ENCODE results near the gene PMVK.
A peak's percentile ranks its signal among the peaks of the same experiment; 100 is the strongest.

The PMVK gene

DNA sequence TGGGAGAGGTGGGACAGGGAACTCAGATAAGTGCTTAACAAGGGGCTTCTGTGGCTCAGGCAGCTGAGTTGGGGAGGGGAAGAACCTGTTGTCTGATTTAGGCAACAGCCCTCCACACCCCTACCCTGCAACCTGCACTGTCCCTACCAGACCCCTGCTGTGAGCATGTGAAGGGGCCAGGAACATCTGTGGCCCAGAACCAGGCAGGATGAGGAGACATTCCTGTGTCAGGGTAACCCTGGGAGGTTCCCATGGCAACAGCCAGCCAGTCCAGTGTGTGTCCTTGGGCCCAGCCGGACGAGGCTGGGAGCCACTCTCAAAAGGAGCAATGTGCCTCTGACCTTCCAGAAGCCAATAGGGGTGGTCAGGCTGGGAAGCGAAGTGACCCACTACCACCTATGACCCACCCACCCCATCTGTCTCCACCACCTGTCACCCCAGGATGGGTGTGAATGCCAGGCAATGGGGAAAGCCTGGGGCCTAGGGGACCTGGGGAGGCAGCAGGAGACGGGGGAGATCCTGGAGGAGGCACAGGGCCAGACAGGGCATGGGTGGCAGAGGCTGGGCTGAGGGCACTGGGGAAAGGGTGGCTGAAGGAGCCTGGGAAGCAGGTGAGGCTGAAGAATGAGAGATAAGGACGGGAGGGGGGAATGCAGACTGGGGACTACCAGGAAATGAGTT, 5.0 kb upstream of the PMVK start:
- Histone ChIP-seq H3K9ac (ENCODE audit: low read length) (no peak overlapping the region), H3K36me3 (ENCODE audit: control insufficient read depth, insufficient read depth, low read length) (peaks cover 4% of the 10 kb centered on the region), H3K27me3 (ENCODE audit: control insufficient read depth, insufficient read depth, low read length) (no peaks in the 10 kb centered on the region), H3K4me3 (ENCODE audit: low read length) (no peak overlapping the region), H3K4me1 (ENCODE audit: control insufficient read depth, insufficient read depth, low read length) (peaks cover 10% of the 10 kb centered on the region), H3K27ac (ENCODE audit: low read depth, low read length) (no peak overlapping the region)

DNA sequence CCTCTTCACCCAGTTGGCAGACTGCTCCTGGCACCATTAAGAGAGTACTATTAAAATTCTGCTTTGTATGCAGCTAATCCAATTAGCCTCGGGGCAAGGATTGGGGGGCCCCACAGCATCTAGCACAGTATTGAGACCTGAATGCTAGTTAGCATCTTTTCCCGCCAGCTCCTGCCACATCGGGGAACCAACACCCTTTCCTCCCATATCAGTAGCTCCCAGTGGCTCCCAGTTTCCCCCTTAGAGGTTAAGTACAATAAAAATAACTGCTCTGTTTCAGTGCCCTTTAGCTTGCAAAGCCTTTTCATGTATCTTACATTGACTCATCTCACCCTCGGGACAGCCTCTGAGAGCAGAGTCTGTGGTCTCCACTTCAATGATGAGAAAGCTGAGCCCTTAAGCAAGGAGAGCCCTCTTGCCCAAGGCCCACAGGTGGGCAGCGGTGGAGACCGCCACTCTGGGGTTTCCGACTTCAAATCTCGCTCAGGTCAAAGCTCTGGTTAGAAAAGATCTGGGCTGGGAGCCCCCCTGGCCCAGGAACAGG, 4.2 kb upstream of the PMVK start:
- H3K27me3 ChIP-seq (ENCODE audit: control insufficient read depth, insufficient read depth, low read length): no peaks in the 10 kb centered on the region
- no peak overlapping the region for H3K27ac ChIP-seq (ENCODE audit: low read depth, low read length)
- peaks cover 10% of the 10 kb centered on the region for H3K4me1 ChIP-seq (ENCODE audit: control insufficient read depth, insufficient read depth, low read length)
- H3K4me3 ChIP-seq (ENCODE audit: low read length): no peak overlapping the region
- H3K36me3 ChIP-seq (ENCODE audit: control insufficient read depth, insufficient read depth, low read length): no peaks in the 10 kb centered on the region
- H3K9ac ChIP-seq (ENCODE audit: low read length): no peak overlapping the region

DNA sequence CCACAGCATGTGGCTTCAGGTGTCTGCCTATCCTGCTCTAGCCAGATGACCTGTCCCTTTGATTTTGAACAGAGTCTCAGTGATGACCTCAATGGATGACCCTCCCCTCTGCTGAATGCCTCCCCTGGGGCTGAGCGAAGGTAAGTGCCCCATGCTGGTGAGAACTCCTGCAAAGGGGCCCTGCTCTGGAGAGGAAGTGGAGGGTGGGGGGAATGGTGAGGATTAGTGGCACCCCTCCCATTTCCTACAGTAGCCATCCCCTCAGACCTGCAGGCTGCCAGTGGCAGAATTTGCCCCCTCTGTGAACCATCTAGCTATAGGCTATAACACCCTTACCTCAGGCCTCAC, 3.7 kb upstream of the PMVK start:
- Histone ChIP-seq H3K4me1 (ENCODE audit: control insufficient read depth, insufficient read depth, low read length) (peaks cover 13% of the 10 kb centered on the region), H3K36me3 (ENCODE audit: control insufficient read depth, insufficient read depth, low read length) (no peaks in the 10 kb centered on the region), H3K27me3 (ENCODE audit: control insufficient read depth, insufficient read depth, low read length) (no peaks in the 10 kb centered on the region), H3K27ac (ENCODE audit: low read depth, low read length) (peak overlapping the region; percentile 40), H3K9ac (ENCODE audit: low read length) (no peak overlapping the region), H3K4me3 (ENCODE audit: low read length) (no peak overlapping the region)

DNA sequence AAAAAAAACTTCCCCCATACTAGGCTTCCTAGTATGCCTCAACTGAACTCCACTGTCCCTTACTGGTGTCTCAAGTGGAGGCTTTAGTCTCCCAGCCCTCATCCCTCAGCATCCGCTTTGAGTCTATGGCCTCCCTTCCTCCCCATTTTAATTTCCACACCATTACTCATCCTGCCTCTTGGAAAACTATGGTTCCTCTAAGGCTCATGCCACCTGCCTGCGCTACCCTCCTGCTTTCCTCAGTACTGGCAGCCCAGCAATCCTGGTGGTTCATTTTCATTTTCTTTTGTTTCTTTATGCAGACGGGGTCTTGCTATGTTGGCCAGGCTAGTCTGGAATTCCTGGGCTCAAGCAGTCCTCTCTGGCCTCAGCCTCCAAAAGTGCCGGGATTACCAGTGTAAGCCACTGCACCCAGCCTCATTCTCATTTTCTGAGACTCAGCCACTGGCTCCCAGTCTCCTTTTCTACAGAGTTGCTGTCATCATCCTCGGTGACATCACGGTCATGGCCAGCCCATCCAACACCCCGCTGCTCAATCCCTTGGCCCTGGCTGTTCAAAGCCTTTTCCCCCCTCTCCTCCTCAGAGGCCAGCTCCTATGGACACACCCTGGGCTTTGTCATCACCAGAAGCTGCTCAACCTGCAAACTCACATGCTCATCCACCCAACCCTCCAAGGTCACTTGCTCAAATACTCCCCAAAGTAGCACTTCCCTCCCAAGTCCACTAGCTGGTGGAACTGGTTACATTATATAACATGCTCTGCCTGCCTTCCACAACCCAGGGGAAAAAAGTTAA, 2.3 kb upstream of the PMVK start:
- Histone ChIP-seq H3K4me3 (ENCODE audit: low read length) (no peak overlapping the region), H3K27ac (ENCODE audit: low read depth, low read length) (peak overlapping the region; percentile 100), H3K27me3 (ENCODE audit: control insufficient read depth, insufficient read depth, low read length) (no peaks in the 10 kb centered on the region), H3K9ac (ENCODE audit: low read length) (no peak overlapping the region), H3K4me1 (ENCODE audit: control insufficient read depth, insufficient read depth, low read length) (peaks cover 13% of the 10 kb centered on the region), H3K36me3 (ENCODE audit: control insufficient read depth, insufficient read depth, low read length) (no peaks in the 10 kb centered on the region)

DNA sequence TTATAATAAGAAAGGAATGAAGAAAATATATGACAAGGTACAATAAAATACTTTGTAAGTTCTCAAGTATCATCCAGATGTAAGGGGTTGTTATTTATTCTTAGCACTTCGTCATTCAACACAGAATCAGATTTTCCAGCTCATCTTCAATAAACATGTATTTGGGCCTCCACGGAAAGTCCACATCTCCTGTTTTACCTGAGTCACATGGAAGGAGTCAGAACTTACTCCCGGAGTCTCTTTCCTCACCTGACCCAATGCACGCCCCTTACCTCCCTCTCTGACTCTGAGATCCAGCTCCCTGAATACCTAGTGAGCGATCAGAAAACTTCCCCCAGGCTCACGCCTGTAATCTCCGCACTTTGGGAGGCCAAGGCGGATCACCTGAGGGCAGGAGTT, 1.5 kb upstream of the PMVK start:
- peak overlapping the region; percentile 100 for H3K27ac ChIP-seq (ENCODE audit: low read depth, low read length)
- no peaks in the 10 kb centered on the region for H3K36me3 ChIP-seq (ENCODE audit: control insufficient read depth, insufficient read depth, low read length)
- H3K4me1 ChIP-seq (ENCODE audit: control insufficient read depth, insufficient read depth, low read length): peaks cover 13% of the 10 kb centered on the region
- peak overlapping the region; percentile 87 for H3K4me3 ChIP-seq (ENCODE audit: low read length)
- H3K27me3 ChIP-seq (ENCODE audit: control insufficient read depth, insufficient read depth, low read length): no peaks in the 10 kb centered on the region
- peak overlapping the region; percentile 97 for H3K9ac ChIP-seq (ENCODE audit: low read length)

DNA sequence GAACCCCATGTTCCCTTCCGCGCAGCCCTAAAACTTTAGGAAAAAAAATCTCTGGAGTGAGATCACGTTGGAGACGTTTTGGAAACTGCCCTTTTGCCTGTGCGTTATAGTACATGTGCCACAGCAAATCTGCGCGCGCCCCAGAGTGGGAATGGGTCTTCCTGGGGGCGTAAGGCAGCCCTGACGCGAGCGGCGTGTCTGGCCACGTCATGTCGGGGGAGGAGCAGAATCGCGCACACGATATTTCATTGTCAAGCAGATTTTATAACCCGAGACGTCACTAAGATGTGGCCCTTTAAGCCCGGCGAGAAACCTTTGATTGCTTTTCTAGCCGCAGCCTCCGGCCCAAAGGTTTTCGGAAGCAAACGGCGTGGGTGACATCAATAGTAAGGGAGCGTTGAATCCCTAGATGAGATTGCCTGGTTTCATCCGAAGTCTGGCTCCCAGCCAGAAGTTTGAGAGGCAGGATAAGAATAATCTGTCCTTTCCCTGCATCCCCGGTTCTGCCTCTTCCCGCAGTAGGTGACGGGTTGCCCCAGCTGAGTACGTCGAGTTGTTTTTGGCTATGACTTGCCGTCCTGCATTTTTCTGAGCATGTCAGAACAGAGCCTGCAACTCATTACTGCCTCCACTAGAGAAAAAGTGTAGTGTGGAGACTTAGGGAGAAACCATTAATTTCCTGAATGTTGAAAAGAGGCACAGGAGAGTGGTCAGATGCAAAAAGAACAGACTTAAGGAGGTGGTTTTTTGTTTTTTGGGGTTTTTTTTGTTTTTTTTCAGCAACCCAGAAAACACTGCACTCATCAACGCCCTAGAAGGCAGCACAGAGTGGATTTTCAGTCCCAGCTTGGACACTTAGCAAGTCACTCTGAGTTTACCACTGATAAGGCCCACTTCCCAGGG, 817 bp upstream of the PMVK start:
- Histone ChIP-seq H3K4me3 (ENCODE audit: low read length) (peak overlapping the region; percentile 87), H3K36me3 (ENCODE audit: control insufficient read depth, insufficient read depth, low read length) (no peaks in the 10 kb centered on the region), H3K27ac (ENCODE audit: low read depth, low read length) (peak overlapping the region; percentile 100), H3K27me3 (ENCODE audit: control insufficient read depth, insufficient read depth, low read length) (no peaks in the 10 kb centered on the region), H3K9ac (ENCODE audit: low read length) (peak overlapping the region; percentile 97), H3K4me1 (ENCODE audit: control insufficient read depth, insufficient read depth, low read length) (peaks cover 13% of the 10 kb centered on the region)

DNA sequence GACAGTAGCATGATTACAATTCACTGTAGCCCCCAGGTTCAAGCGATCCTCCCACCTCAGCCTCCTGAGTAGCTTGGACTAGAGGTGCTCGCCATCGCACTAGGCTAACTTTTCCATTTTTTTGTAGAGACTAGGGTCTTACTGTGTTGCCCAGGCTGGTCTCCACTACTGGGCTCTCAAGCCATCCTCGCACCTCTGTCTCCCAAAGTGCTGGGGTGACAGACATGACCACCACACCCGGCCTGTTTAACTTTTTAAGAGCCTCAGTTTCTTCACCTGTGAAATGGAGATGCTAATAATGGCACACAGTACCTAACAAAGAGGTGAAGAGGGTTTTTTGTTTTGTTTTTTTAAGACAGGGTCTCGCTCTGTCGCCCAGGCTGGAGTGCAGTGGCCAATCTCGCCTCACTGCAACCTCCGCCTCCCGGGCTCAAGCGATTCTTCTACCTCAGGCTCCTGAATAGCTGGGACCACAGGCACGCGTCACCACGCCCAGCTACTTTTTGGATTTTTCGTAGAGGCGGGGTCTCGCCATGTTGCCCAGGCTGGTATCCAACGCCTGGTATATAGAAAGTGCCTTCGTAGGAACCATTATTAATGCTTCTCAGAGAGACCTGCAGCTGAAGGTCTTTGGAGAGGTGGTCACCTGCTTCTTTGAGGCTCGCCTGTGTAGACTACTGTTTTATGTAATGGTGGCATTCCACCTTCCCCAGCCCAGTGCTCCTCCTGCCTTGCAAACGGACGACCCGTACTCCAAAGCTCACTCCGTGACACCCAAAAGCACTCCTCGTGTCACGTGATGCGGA, 567 bp downstream of the PMVK start:
- peak overlapping the region; percentile 100 for H3K27ac ChIP-seq (ENCODE audit: low read depth, low read length)
- peak overlapping the region; percentile 91 for H3K9ac ChIP-seq (ENCODE audit: low read length)
- peaks cover 13% of the 10 kb centered on the region for H3K4me1 ChIP-seq (ENCODE audit: control insufficient read depth, insufficient read depth, low read length)
- no peaks in the 10 kb centered on the region for H3K27me3 ChIP-seq (ENCODE audit: control insufficient read depth, insufficient read depth, low read length)
- peak overlapping the region; percentile 87 for H3K4me3 ChIP-seq (ENCODE audit: low read length)
- no peaks in the 10 kb centered on the region for H3K36me3 ChIP-seq (ENCODE audit: control insufficient read depth, insufficient read depth, low read length)

DNA sequence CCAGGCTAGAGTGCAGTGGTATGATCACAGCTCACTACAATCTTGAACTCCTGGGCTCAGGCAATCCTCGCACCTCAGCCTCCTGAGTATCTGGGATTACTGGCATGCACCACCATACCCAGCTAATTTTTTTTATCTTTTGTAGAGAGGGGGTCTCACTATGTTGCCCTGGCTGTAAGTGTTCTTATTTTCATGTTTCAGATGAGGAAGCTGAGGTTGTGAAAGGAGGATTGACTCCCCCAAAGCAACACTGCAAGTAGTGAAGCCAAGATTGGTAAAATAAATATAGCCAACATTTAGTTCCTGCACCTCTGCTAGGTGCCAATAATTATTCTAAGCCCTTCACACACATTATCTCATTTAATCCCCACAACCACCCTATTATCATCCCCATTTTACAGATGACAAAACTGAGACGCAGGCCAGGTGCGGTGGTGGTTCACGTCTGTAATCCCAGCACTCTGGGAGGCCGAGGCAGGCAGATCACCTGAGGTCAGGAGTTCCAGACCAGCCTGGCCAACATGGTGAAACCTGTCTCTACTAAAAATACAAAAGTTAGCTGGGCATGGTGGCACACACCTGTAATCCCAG, 2.1 kb downstream of the PMVK start:
- Histone ChIP-seq H3K4me1 (ENCODE audit: control insufficient read depth, insufficient read depth, low read length) (peaks cover 13% of the 10 kb centered on the region), H3K27me3 (ENCODE audit: control insufficient read depth, insufficient read depth, low read length) (no peaks in the 10 kb centered on the region), H3K9ac (ENCODE audit: low read length) (no peak overlapping the region), H3K4me3 (ENCODE audit: low read length) (no peak overlapping the region), H3K36me3 (ENCODE audit: control insufficient read depth, insufficient read depth, low read length) (no peaks in the 10 kb centered on the region), H3K27ac (ENCODE audit: low read depth, low read length) (no peak overlapping the region)

DNA sequence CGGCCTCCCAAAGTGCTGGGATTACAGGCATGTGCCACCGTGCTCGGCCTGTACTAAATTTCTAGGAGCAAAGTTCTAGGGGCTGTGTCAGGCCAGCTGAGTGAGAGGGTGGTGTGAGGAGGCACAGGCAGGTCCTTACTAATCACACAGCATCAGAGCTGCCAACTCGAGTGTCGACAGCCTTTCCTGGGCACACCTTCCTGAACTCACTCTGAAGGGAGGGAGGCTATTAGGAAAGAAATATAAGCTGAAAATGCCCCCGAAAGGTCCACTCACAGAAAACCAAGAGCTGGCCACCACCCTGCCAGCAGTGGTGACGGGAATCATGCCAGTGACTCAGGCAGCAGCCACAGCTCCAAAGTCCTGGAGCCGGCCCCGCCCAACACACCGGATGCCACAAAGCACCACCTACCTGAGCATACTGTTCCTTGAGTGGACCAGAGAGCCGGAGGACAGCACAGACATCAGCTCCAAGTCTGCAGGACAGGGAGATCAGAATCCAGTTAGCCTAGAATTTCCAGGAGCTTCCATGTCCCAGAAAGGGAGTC, 4.5 kb downstream of the PMVK start:
- H3K36me3 ChIP-seq (ENCODE audit: control insufficient read depth, insufficient read depth, low read length): peaks cover 10% of the 10 kb centered on the region
- H3K27ac ChIP-seq (ENCODE audit: low read depth, low read length): no peak overlapping the region
- no peak overlapping the region for H3K4me3 ChIP-seq (ENCODE audit: low read length)
- H3K27me3 ChIP-seq (ENCODE audit: control insufficient read depth, insufficient read depth, low read length): no peaks in the 10 kb centered on the region
- H3K9ac ChIP-seq (ENCODE audit: low read length): no peak overlapping the region
- H3K4me1 ChIP-seq (ENCODE audit: control insufficient read depth, insufficient read depth, low read length): peaks cover 3% of the 10 kb centered on the region

DNA sequence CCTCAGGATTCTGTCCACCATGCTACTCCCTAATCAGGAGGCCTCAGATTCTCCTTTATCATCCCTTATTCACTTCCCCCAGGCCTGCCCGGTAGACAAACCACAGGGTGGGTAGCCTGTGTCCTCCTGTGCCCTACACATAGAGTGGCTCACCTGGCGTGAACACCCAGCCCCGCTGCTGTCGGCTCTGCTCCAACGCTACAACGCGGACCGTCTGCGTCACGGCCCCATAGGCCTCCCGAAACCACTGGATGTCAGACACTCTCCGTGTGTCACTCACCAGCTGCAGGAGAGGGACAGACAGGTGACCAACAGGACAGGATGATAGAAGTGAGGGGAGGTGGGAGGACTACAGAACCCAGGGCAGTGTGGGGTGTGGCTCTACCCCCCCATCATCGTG, 10.3 kb downstream of the PMVK start:
- no peak overlapping the region for H3K27ac ChIP-seq (ENCODE audit: low read depth, low read length)

More for the DNA sequence above, 10.3 kb downstream of the PMVK start:
- Histone ChIP-seq H3K4me1 (ENCODE audit: control insufficient read depth, insufficient read depth, low read length) (no peaks in the 10 kb centered on the region), H3K27me3 (ENCODE audit: control insufficient read depth, insufficient read depth, low read length) (no peaks in the 10 kb centered on the region), H3K36me3 (ENCODE audit: control insufficient read depth, insufficient read depth, low read length) (peaks cover 19% of the 10 kb centered on the region), H3K9ac (ENCODE audit: low read length) (no peak overlapping the region), H3K4me3 (ENCODE audit: low read length) (no peak overlapping the region)
